IPS-NIHi11 (cell line): Measurements from ENCODE around the gene OR51E1.

Source experiments
- DNase-seq: peaks from one replicate; pipeline ENCODE4 v3.0.0; 2012; ENCODE audit warnings: mixed read lengths, low spot score

OR51E1 gene

DNA sequence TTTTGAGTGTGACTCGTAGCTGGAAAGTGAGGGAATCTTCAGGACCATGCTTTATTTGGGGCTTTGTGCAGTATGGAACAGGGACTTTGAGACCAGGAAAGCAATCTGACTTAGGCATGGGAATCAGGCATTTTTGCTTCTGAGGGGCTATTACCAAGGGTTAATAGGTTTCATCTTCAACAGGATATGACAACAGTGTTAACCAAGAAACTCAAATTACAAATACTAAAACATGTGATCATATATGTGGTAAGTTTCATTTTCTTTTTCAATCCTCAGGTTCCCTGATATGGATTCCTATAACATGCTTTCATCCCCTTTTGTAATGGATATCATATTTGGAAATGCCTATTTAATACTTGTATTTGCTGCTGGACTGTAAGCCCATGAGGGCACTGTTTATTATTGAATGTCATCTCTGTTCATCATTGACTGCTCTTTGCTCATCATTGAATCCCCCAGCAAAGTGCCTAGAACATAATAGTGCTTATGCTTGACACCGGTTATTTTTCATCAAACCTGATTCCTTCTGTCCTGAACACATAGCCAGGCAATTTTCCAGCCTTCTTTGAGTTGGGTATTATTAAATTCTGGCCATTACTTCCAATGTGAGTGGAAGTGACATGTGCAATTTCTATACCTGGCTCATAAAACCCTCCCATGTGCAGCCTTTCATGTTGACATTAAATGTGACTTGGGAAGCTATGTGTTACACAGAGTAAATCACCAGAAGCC, 11.0 kb downstream of the OR51E1 start:
- no peak for DNase-seq

DNA sequence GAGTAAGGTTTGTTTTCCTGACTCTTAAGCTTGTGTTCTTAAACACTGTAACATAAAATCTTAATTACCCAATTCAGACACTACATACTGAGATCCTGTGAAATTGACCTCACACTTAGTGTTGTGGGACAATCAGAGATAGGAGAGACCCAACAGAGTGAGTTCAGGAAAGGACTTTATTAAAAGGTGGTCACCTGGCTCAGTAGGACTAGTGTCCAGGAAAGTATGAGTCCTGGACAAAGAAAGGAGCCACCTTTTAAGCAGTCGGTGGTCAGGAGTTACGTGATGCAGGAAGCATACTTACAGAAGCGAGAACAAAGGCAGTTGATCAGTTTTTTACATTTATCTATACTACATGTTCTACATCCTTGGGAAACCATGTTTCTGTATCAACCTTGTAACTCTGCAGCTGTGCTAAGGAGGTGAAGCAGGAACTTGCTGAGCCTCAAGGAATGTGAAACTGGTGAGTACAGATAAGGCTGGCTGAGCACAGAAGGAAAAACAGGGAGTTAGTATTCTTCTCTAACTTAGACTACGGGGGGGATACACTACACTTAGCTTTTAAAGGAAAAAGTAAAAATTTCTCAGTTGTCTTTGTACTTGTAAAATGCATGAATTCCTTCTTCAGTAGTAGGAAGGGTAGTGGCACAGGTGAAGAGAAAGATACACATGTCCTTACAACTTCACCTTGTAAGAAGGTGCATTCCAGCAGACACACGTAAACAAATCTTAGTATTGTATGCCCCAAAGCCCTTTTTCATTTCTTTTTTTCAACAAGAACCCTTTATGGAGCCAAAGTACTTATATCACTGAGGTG, 15.1 kb downstream of the OR51E1 start:
- no peak for DNase-seq

DNA sequence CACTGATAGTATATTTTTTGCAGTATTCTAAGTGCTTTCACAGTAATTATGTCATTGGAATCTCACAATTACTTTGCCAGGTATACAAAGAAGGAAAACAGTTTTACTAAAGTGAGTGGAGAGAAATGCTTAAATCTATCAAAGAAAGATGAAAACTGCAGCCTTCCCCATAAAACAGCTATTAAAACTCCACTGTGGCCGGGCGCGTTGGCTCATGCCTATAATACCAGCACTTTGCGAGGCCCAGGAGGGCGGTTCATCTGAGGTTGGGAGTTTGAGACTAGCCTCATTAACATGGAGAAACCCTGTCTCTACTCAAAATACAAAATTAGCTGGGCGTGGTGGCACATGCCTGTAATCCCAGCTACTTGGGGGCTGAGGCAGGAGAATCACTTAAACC, 19.1 kb downstream of the OR51E1 start:
- DNase-seq: no peak

DNA sequence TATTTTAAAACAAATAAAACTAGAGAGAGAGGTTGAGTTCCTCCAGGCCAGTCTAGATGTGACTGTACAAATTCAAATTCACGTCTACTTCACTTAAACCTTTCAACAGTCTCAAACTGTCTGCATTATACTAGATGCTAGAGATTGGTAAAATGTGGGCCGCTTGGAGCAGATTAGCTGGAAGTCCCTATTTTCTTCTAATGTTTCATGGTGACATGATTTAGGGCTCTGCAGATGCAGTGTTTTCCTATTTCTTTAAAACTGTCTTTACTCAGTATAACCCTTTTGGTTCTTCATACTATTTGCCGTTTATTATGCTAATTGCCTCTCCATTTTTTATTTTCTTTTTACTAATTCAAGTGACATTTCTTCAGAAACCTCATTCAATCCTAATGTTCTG, 20.4 kb downstream of the OR51E1 start:
- DNase-seq: no peak

DNA sequence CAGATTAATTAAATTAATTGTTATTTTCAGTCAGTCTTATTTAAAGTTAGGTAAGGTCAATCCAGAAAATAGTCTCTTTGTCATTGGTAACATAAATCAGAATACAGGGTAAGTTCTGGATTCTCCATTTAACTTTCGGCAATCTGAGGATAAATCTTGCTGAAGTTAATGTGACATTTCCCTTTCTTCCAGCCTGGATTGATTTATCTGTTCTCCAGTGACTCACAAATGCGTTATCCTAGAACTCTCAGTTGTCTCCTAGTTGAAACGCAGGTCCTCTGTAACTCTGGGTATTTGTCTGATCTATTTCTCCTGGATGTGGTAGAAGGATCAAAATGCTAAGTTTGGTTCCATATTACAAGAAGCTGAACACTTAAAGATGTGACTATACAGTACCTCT, 21.0 kb downstream of the OR51E1 start:
- no peak for DNase-seq

DNA sequence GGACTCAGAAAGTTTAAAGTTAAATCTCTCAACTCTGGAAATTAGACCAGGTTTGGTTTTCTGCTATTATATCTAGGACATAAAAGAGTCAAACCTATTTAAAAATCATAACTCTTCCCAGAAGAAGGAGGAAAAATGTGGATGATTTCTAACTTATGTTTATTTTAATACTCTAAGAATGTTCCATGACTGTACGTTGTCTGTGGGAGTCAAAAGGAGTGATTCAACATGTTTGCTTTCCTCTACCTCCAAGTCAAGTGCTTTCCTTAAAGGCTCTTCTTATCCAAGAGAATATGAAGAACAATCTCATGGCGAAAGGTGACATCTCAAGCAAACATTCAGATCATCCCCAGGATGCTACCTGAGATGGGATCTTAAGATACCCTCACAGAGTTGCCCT, 21.6 kb downstream of the OR51E1 start:
- no peak for DNase-seq

DNA sequence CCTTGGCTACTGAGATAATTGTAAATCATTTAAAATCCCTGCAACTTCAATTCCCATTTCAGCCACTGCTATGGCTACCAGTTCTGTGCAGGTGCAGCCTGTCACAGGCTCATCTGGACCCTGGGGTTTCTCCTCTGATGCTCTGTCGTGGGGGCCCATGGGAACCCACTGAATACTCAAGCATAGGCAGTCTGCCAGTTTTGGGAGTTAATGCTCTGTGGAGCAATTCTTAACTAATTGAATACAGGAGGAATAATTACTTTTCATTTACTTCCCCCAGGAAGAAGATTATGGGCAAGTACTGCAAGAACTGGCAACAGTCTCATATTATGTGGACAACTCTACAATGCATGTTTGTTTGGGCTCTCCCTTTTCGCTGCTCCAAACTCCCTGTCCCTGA, 28.0 kb downstream of the OR51E1 start:
- no peak for DNase-seq

DNA sequence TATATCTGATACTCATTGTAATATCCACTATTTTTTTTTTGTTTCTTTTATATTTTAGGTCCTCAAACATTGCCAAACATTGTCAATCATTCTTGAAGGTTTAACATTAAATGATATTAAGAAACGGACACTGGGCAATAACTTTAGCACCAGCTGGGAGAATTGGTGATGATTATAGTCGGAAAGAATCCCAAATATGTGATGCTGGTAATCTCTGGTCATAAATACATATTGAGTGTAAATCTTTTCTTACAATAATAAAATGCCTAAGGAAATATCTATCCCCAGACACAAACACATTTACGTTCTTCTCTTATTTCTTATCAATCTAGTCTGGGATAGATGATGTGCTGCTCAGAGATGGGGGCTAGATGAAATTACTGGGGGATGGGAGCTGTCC, 28.7 kb downstream of the OR51E1 start:
- no peak for DNase-seq

DNA sequence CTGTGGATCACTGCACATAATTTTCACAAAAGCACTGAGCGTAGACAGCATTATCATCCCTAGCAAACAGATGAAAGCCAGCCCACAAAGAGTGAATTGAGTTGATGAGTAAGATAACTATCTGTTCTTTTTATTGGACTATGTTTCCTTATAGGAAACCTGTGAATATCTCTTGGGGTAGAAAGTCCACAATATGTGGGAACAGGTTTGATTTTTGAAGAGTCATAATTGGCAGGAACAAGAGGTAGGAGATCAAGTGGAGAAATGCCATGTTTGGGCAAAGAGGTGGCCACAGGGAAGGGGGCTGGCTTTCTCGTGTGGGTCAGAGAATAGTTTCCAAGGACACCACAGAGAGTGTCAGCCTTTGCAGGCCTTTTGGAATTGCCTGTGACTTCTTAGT, 30.0 kb downstream of the OR51E1 start:
- DNase-seq: no peak

DNA sequence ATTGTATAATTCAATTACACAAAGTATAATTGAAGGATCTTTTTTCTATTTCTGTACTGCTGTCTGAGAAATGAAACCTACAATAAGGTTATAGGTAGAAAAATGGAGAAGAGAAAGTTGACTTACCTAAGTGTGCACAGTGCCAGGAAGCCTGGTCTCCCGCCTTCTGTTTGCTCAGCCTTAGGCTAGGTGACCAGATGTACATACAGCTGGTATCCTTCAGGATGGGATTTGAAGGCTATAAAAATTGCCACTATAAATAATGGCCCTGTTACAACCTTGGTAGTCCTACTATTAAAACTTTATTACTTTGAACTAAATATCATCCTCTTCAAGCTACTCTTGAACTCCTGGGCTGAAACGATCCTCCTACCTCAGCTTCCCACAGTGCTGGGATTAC, 34.2 kb downstream of the OR51E1 start:
- DNase-seq: no peak

DNA sequence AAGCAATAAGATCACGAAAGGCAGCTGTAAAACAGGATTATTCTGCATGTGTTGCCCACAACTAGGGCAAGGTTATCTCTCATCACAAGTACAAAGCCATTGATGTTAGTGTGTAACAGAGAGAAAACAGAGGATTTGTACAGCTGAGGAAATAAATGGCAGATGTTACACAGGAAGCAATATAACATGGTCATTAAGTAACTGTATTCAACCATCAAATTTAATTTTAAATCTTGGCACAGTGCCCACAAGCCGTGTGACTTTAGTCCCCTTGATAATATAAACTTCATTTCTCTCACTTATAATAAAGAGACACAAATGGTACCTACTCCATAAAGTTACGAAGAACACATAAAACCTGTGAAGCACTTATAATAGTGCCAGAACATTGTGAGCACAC, 36.6 kb downstream of the OR51E1 start:
- no peak for DNase-seq

DNA sequence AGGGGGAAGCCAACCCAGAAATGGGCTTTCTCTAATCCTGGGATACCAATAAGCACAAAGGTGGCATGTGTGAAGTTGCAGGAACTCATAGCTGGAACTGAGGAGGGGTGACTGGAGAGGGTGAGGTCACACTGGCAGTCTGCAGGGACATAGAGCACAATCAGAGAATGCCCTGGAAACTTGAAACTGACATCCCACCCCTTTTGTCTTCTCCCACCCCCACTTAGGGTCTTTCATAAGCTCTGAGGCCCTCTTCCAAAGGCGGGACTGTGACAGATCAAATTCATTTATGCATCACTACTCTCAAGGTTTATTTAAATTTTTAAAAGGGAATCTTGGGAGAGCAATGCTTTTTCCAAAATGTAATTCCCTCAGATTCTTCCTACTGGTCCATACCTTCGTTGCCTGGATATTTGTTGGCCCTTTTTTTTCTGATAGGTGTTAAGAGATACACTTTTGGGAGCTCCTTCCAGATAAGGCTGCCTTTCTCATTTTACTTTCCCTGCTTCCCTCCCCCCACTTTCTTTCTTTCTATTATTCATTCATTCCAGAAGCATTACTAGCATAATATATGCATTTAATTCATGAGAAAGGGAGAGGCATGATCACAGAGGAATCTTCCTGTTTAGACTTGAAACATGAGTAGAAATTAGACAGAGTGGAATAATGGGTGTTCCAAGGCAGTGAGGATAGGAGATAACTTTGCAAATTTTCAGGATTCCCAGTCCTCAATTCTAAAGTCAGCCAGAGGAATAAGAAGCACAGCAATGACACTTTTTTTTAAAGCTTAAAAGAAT, 39.0 kb downstream of the OR51E1 start:
- no peak for DNase-seq

DNA sequence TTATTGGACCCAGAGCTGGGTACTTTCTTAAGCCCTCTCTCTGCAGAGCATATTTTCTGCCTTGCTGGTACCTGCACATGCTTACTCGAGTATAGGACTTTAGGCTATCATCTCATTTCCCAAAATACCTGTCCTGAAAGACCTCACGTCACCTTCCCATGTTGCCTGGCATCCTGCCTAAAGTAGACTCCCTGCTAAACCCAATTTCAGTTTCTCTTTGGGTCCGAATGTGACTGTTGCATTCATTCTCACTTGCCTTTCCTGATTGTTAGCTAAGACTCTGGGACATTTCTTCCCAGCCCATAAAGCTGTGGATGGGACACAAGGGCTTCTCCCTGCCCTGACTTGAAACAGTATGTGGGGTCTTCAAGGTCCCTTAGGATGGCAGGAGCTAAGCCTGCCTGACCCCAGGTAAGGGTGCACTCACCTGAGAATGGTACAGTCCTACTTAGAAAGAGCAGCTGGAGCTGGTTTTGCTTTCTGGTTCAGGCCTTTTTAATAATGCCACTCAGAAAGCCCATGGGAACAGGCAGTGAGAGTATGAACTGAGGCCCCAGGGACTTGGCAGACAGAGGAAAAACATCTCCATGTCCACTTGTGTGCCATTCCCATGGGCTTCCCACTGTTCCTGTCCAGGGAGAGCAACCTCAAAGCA, 41.0 kb downstream of the OR51E1 start:
- DNase-seq: no peak

DNA sequence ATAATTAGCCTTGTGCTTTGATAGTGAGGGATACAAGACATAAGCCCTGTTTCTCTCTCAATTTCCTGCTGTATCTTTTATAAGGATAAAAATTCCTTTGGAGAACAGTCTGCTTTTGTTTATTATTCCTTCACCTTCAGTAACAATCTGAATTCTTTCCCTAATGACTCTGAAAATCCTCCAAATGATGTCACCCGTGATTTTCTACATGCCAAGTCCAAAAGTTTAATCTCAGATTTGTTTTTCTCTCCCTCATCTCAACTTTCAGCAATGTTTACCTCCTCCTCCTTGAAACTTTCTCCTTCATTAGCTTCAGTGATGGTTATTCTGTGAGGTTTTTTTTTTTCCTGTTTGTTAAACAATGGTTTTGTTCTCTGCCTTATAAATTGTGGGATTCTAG, 51.7 kb downstream of the OR51E1 start:
- no peak for DNase-seq

DNA sequence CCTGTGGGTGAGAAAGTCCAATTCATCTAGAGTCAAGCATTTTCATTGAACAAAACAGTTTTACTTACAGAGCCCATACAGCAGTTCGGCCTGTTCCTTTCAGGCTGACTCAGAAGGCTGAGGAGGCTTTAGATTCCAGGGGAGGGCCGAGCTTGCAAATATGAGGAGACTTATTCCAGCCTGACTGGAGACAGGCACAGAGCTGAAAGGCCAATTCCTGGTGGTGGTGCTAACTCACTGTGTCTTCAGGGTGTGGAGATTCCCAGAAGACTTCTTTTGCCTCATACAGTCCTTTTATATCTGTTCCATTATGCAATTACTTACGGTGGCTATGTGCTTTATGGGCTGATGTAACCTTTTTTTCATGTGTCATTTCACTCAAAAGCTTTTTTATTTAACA, 53.8 kb downstream of the OR51E1 start, which contains the start of gene OR51E2:
TSS of gene OR51E2 (minus strand) at position 269 of the 400 bp plus-strand sequence. CDS start 15,142 bp downstream, outside the sequence.
- DNase-seq: peak; percentile 8

DNA sequence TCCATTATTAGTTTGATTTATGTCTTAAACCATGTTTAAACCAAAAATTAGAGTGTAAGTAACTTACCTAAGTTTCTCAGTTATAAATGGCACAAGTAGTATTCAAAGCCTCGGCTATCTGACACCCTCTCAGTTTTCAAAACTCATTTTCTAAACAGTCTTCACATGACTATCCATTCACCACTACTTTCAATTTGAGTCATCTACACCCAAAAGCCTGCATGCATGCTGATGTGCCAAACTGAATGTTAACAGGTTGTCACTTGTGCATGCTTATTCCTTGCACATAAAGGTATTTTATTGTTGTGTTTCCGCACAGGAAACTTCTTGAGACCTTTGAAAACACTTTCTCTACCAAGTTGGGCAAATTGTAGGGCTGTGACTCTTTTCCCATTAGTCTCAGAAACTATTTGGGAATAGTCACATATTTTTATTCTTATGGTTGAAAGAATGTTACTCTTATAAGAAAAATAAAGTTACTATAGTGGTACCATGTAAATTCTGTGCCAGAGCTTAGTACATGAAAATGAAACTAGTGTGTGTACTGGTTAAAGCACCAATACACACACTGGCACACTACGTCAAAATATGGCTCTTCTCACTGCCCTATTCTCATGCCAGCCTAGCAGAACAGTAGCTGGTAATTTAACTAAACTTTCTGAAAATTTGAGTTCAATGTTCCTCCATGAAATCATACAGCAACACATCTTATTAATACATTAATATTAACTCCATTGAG, 56.1 kb downstream of the OR51E1 start:
- no peak for DNase-seq

DNA sequence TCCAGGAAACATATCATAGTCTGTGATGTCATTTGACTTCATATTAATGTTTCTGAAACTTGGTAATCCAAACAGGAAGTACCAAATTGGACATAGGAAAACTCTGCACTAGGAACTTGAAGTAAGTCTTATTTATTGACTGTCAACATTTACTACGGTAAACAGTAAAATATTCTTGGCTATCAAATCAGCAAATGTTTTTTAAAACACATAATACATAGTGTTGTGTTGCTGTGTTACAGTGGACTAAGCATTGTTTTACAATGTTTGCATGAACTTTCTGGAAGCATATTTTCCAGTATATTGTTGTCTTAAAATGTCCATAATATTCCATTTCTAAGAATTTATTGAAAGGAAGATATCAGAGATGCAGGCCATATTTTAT, 56.6 kb downstream of the OR51E1 start:
- DNase-seq: no peak

DNA sequence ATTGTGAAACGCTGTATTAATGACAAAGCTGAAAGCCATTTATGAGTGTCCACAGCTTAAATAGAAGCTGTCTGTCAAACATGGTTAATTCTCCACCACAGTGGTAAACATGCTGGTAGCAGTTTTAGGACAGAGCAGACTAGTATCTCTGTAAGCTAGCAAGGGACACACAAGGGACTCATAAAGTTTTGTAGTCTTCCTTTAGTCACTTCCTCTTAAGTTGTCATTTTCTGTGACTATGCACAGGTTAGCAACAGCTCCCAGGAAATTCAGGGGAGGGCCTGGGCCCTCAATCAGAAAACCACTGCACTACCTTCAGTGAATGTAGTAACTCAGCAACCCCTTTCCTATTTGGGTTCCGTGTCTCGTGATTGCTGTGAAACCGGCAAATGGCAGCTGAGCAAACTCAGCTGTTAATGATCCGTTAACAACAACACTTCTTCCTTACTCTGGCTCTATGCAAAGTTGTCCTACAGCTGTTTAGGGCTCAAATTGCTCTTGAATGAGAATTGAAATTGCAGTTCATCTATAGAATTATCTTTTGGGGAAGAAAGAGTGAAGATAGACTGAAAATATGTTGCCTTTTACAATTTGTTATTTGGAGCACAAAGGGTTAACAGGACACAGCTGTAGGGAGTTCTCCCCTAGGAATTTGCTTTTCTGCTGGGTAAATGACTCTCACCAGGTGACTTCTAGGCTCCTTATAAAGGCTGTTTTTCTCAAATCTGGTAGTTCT, 60.4 kb downstream of the OR51E1 start, which contains the start of gene MMP26:
TSS of gene MMP26 (plus strand) at position 731 of the 736 bp plus-strand sequence.
- peak; percentile 39 for DNase-seq

DNA sequence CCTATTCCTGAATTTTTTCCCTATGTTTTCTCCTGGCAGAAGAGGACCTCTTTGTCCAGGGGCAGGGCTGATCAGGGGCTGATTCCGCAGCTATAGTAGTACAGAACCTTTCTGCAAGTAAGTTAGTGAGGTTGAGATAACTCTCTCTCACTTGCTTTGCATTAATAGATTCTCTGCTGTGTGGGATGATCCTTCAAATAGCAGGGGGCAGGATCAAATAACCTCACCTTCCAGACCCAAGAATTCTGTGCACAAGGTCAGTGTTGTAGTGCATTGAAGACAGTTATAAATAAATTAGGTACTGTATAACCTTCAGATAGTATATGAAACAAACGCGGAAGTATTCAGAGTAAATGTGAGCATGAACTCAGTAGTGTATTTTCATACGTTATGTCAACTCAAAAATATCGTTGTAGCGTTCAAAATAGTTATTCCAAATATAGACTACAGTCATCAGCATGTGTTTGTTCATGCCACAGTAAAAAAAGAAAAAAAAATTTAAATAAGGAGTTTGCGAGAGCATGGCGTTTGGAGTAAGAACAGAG, 61.1 kb downstream of the OR51E1 start:
- DNase-seq: peak; percentile 7
